Dedifferentiated amniotic fluid mesenchymal stem cell (primary cell): ENCODE data around the gene MTA1.
A peak's percentile ranks its signal among the peaks of the same experiment; 100 is the strongest.

Experiments
- DNase-seq: peaks from one replicate; pipeline ENCODE4 v3.0.0-alpha.2; 2016; ENCODE audit errors: extremely low spot score

Gene MTA1

DNA sequence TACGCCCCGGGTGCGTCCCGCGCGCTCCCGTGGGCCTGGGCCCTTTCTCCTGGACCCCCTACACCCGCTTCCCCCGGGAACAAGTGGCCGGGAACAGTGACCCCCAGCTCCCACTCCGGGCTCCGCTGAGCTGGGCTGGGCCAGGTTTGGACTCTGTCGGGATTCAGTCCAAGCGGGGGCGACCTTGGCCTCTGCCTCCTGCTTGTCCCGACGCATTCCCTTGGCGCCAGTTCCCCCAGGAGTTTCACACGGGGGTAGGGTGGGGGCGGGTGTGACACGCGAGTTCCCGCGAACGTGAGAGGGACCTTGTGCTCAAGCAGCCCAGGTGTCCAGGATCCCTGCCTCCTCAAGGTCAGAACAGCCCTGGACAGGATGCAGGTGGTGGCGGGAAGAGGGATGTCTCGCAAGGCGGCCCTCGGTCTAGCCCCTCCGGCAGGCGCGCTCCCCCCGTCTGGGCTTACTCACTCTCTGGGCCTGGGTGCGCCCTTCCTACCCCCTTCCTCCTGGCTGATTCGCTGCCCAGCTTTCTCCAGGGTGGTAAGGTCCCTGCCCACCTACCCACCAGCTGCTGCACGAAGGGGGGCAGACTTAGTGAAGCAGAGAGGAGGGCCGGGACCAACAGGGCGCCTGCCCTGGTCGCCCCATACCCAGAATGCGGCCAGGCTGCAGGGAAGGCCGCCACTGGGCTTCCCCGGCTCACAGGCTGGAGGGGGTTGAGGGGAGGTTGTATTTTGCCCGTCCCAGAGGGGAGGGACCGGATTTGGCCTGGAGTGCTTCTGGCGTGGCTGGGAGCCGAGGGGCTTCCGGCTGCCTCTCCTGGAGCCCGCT, 55.9 kb downstream of the MTA1 start:
- no peak for DNase-seq

DNA sequence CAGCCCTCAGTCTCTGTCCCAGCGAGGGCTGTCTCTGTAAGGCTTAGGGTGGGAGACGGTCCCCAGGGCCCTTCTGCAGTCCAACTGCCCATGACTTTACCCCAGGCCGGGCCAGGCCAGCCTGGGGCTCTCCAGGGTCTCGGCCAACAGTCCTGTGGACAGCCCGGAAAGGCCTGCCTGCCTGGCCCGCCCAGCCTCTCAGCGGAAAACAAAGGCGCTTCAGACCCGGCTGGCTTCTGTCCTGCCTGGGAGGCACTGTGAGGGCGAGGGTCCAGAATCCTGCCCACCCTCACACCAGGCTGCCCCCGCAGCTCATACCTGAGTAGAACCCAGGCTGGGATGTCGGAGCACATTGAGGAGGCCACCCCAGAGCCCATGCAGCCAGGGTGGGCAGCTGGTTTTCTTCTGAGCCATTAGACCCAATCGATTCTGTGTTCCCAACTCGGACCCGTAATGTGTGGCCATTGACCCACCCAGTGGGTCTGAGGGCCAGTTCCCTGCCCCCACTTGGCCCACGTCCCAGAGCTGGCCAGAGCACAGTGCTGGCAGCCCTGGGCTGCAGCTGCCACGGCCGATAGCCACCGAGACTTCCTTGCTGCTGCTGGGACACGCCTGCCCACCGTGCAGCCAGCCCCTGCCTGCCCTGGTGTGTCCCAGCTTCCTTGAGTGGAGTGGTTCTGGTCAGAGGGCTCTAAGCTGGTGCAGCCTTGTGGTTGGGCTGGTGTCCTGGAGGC, 56.6 kb downstream of the MTA1 start:
- DNase-seq = no peak

DNA sequence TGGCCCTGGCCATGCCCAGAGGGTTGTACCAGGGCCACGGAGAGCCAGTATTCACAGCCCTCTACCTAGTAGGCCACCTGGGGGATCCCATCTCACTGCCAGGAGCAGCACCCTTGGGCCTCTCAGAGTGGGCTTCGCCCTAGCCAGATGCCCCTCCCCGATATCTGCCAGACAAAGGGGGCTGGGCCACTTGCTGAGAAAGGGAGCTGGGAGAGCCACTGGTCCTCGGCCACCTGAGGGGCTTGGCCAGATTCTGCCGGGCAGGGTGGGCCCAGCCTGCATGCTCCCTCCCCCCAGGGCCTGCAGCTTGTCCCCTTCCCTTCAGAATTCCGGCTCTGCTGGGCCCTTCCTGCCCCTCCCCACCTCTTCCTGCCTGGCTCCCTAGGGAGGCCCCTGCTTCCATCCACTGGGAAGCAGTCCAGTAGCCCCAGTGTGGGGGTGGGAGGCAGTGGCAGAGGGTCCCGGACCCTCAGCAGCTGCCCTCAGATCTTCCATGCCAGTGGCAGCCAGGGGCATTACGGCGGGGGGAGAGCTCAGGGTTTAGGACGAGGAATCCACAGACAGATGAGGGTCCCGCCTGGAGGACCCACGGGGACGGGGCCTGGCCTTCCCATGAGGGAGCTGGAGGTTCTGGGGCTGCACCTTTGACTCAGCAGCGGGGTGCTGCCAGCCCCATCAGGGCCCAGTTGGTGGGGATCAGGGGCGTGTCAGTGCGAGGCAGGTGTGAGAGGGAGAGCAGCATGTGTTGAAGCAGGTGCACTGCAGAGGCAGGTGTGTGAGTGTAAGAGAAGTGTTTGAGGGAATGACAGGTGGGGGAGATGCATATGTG, 57.4 kb downstream of the MTA1 start:
- DNase-seq = no peak

DNA sequence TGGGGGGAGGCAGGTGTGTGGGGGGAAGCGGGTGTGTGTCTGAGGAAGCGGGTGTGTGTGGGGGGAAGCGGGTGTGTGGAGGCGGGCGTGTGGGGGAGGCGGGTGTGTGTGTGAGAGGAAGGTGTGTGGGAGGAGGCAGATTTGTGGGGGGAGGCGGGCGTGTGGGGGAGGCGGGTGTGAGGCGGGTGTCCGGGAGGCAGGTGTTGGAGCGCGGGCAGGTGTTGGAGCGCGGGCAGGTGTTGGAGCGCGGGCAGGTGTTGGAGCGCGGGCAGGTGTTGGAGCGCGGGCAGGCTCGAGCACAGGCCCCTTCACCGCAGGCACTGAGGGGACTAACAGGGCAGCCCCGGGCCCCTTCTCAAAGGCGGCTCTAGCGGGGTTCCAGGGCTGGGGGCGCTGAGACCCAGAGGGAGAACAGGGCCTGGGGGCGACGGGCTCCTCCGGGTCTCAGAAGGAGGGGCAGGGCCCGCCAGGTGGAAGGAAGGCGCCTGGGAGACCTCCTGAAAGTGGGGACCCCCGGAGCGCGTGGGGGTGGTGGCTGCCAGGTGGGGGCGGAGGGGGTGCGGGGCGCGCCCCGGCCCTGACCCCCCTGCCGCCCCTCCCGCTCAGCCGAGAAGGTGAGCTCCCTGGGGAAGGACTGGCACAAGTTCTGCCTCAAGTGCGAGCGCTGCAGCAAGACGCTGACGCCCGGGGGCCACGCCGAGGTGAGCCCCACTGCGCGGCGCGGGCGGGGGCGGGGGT, 58.2 kb downstream of the MTA1 start:
- no peak for DNase-seq

DNA sequence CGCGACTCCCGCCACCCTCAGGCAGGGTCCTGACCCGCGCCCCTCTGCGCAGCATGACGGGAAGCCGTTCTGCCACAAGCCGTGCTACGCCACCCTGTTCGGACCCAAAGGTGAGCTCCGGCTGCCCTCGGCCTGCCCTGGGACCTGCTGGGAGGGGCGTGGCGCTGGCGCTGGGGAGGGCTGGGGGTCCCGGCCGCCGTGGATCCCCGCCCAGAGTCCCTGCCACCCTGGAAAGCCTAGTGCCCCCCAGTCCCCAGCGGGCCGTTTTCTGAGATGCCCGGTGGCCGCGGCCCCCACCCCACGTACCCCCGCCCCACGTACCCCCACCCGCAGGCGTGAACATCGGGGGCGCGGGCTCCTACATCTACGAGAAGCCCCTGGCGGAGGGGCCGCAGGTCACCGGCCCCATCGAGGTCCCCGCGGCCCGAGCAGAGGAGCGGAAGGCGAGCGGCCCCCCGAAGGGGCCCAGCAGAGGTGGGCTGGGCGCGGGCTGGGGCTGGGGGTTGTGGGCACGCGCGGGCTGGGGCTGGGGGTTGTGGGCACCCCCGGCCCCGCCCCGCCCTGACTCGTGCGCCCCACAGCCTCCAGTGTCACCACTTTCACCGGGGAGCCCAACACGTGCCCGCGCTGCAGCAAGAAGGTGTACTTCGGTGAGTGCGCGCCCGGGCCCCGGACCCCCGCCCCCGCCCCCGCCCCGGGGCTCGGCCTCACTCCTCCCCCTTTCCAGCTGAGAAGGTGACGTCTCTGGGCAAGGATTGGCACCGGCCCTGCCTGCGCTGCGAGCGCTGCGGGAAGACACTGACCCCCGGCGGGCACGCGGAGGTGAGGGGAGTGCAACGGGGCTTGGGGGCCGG, 59.0 kb downstream of the MTA1 start:
- DNase-seq = no peak

DNA sequence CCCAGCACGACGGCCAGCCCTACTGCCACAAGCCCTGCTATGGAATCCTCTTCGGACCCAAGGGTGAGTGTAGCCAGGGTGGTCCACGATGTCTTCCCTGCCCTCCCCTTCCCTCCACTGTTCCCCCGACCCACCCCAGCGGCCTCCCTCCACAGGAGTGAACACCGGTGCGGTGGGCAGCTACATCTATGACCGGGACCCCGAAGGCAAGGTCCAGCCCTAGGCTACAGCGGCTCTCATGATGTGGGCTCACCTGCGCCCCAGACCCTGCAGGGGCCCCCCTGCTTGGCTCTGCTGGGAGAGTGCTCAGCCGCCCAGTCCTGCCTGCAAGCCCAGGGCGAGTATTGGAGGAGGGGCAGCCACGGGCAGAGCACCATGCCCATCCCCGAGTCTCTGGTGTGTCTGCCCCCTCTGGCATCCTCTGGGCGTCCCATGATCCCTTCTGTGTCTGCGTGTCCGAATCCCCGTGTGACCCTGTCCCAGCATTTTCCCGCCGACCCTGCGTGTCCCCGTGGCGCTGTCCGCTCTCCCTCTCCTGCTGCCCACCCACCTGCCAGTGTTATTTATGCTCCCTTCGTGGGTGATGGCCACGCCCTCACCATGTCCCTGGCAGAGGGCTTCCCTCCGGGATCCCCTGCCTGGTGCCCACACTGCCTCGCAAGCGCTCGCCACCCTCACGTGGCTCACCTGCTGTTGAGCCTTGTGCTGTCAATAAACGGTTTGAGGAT, 60.0 kb downstream of the MTA1 start:
- DNase-seq = no peak

DNA sequence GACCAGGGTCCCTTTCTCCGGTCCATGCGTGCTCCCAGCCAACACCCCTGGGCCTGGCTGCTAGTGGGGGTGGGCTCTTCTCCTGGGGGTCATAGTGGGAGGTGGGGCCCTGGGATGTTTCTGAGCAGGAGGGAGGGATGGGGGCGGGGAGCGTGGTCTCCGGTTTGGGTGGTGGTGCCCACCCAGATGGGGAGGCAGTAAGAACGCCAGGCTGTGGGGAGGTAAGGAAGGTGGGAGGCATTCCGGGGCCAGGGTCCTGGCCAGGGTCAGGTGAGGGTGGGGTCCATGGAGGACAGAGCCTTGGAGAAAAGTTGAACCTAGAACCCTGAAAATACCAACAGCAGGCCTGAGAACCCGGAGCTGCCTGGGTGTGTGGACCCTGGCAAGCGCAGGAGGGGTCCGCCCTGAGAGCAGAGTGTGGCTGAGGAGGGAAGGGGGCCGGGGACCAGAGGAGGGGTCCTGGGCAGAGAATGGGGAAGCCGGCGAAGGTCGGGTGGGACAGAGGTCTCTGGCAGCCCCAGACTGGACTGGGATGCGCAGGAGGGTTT, 60.6 kb downstream of the MTA1 start:
- no peak for DNase-seq

DNA sequence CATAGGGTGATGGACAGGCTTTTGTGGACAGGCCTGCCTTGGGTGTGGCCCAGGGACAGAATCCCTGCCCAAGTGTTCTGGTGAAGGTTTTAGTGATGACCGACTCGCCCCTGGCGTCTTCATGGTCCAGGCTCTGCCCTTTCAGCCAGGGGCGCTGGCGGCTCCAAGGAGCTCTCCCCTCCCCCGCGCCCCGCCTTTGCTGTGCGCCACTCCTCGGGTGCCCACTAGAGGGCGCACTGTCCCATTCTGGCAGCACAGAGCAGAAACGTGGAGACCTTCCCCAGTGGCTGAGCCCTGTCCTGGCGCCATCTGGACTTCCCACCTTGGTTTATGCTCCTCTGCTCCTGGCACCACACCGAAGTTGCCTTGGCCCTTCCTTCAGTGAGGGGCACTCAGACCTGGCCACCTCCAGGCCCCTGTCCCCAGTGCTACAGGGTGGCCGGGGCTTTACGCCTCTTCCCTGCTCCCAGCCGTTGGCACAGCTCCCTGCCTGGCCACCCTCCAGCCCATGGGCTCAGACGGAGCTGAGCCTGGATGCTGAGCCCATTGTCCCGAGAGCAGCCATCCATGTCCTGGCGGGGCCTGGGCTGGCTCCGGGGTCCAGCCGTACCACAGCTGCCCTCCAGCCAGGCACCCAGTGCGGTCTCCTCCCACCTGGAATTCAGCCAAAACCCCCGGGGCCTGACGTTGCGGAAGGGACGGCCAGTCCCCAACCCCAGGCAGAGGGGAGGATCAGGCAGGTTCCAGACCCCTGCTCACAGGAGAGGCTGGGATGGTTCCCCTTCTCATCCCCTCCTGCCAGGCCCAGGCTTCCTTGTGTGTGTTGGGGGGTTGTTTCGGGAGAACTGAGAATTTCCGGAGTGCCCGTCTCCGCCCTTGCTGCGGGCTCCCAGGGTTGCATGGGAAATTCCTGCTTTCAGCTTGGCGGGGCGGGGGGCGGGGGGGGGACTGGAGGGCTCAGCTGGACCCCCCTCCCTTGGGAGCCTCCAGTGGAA, 61.5 kb downstream of the MTA1 start:
- peak; percentile 72 for DNase-seq

DNA sequence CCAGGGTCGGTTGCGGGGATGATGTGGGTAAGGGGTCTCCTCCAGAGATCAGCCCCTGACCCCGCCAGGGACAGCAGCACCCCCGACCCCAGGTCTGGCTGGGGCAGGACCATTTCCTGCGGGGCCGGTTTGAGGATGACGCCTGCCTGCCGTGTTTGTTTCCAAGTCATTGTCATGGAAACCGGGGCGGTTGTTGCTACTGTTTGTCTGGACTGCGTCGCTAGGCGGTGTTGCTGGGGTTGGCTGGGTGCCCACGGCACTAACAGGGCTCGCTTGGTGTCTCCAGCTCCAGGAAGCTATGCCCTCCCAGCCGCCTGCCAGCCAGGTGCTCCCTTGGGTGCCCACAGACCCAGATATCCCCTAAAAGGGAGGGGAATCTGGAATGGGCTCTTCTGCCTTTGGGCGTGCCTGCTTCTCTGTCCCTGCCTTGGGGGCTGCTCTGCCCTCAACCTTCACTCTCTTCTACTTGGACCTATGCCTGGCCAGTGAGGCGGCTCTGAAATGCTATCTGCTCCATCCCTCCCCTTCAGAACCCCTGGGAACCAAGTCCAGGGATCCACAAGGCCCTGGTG, 62.3 kb downstream of the MTA1 start:
- DNase-seq = peak; percentile 97

DNA sequence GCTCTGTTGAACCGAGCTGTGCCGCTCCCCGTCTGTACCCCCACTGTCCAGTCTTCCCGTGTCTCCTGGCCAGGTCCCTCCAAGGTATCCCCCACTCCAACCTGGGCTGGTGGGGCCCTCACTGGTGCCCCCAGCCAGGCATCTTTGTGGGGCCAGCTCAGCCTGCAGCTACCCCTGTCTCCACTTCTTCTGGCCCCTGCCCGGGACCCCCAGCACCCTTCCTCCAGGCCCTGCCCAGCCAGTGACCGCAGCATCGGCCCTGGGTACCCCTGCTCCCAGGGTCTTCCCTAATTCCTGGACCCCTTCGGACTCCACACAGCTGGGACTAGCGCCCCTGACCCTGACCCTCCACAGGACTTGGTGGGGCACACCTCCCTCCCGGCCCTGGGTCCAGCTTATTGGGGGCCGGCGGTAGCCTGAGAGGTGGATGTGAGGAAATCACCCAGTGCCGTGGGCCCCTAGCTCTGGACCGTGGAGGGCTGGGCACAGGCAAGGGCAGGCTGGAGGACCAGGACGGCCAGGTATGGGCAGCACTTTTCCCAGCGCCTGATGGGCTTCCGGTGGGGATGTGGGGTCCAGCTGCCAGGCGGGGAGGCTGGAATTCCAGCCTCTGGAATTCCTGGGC, 63.0 kb downstream of the MTA1 start:
- DNase-seq = no peak

DNA sequence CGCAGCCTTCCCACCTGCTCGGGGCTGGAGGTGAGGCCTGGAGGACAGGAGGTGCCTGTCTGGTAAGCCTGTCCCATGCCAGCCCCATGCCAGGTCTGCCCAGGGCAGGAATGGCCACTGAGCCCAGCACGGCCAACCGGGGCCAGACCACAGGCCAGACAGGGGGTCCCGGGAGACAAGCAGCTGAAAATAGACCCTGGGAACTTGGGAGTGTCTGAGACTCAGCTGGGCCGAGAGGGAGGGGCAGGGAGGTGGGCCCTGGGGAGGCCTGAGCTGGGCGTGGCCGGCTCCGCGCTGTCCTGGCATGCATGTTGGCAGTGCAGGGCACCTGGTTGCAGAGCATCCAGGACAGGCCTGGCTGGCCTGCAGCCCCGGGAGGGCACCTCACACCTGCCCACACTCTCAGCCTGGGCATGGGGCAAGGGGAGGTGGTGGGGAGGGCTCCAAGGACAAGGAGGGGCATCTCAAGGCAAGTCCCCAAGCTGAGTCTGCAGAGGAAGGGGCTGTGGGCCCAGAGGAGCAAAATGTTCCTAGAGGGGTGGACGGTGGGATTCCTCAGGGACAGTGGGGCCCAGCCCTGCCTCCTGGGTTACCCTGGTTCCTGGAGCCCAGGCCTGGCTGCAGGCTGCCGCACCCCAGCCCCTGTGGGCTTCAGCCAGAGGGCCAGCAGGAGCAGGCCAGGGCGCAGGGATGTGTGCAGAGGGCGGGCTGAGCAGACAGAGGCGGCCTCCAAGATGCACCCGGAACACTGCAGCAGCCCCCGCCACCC, 63.9 kb downstream of the MTA1 start:
- DNase-seq = no peak

DNA sequence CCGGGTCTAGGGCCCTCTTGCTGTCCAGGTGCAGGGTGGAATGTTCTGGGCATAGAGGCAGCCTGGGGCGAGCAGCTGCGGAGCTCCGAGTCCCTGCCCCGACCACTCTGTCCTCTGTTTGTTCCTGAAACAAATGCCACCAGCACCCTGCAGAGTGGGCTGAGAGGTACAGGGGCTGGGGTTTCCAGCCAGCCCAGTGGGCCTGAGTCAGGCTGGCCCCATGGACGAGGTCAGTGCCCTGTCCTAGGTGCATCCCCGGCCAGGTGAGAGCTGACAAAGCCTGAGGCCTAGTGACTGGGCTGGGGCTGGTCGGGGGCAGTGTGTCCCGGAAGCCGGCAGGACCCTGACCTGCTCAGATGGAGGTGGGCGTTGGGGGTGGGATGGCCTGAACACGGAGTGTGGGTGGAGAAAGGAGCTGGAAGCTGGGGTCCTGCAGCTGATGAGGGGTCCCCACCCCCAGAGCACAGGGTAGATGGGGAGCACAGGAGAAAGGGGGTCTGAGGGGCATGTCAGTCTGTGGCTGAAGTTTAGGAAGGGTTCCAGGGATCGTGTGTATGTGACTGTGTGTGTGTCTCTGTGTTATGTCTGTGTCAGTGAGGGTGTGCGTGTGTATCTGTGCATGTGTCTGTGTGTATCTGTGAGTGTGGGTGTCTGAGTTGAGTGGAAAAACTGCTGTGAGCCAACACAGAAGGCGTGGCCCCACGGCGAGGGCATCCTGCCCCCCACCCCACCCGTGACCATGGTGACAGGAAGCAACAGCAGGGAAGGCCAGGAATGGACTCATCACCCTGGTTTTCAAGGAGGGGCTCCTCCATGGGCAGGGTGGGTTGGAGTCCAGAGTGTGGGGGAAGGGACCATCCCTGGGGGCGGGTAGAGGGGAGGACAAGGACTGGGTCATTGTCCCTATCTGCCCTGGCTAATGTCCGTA, 64.7 kb downstream of the MTA1 start:
- no peak for DNase-seq

DNA sequence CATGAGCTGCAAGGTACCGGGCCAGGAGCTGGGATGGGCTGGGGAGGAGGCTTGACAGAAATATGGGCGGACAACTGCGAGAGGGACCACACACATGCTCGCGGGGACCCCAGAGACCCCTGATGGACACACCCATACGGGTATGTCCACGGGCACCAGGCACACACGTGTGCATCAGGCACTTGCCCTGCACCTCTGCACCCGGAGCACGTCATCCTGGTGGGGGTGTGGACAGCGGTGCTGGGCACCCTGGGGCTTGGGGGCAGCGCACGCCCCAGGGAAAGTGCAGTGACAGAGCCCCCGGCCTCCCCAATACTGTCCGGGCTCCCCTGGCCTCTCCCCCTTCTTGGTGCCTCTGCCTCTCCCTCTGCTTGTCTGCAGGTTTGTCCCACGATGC, 65.4 kb downstream of the MTA1 start:
- DNase-seq = no peak

DNA sequence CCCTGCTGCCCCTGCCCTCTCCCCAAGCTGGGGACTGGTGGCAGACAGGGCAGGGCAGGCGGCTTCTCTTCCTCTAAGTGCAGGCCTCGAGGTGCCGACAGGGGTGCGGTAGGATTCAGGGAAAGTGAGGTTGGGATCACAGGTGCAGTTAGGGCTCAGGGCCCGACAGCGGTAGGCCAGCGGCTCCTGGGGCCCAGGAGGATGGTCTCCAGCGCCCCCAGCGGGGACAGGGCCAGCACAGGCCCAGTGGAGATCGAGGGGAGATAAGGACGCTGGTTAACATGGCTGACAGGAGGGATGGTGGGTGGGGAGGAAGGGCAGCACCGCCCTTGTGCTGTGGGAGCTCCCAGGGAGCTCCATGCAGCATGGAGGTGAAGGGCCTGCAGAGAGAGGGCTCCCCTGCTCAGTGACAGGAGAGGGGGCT, 66.1 kb downstream of the MTA1 start:
- no peak for DNase-seq

DNA sequence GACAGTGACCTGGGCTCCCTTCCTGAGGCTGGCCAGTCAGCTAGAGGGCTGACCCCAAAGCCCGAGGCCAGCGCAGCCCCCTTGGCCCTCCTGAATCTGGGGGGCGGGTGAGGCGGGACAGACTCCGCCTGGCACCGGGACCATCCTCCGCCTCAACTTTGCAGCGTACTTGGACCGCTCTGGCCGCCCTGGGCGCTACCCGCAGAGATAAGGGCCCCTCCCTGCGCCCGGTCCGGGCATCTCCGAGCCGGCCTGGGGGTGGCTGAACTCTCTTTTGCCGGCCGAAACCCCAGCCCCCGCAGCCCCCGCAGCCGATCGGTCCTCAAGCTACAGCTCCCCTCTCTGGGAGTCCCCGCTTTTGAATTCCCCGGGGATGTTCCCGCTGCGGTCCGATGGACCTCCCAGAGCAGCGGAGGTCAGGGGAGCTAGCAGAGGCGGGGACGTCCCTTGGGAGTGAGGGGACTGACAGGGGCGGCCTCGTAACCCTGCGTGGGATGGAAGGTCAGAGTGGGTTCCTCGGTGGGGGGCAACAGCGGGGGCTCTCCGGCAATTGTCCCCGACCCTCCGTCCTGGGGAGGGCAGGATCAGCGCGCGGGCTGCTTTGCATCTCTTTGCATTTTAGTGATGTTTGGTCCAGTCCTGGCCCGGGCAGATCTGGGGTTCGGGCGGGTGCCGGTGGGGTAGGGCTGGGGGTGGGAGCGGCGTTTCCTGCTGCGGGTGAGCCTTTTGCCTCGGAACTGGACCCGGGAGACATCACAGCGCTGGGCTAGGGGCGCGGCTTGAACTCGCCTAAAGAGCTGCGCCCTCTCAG, 66.7 kb downstream of the MTA1 start, which contains the start of gene CRIP1:
Gene CRIP1, plus strand, starts transcription at position 724 of the 811 bp plus-strand sequence. CDS start 374 bp downstream, outside the sequence.
- DNase-seq = no peak
